Peyer's patch (tissue), 4 donors: ENCODE results near the gene STEAP3.

Experiments used
- CTCF ChIP-seq, 6 experiments: fragments of 450-650 bp in 4 of 6; fragments of 200-600 bp in 2 of 6; sonication (generic) in 1 of 6; IDR thresholded peaks; one replicate each; pipeline ENCODE4 v1.5.1; 2017 to 2019; ENCODE audit warnings: antibody characterized with exemption in 6 of 6, mild to moderate bottlenecking in 3 of 6, moderate library complexity in 1 of 6
- POLR2A ChIP-seq, 2 donors: fragments of 450-650 bp; IDR thresholded peaks; one replicate each; pipeline ENCODE4 v1.5.1; 2017; ENCODE audit warnings: antibody characterized with exemption in 2 of 2, mild to moderate bottlenecking in 2 of 2, moderate library complexity in 2 of 2

DNA sequence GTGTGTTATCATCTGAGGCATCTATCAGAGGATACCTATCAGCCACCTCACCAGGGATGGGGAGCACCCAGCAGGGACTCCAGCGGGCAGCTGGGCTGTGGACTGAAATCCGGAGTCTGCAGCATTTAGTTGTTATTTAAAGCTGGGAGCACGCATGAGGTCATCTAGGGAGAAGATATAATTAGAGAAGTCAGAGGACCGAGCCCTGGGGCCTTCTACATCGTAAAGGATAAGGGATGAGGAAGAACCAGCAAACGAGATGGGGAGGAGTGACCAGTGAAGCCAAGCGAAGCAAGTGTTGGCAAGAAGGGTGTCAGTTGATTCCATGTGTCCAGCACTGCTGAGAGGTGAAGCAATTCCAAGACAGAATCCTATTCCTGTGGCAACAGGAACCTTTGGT is 70.3 kb downstream of the STEAP3 start:
- no peak for TF ChIP-seq CTCF (IDR thresholded peaks at IDR 0.05)
- TF ChIP-seq POLR2A (IDR thresholded peaks at IDR 0.05), result no peak
